ENCODE data around the gene PGM5. TPM values are rescaled to one million over a fixed set of nuclear protein-coding genes. Genes with fewer than 3 reads are reported as not detected.

PGM5 gene
- total and polyA plus RNA-seq, 2 of the 4 experiments (the other 2 are of a cell fraction): 8.3 to 14.7 TPM

- no peak overlapping the region for H3K4me3 ChIP-seq (ENCODE audit: insufficient read depth, low read depth, low read length)
- no peaks in the 10 kb centered on the region for H3K4me1 ChIP-seq (ENCODE audit: control insufficient read depth, insufficient read depth, low read length)
- H3K9me3 ChIP-seq (ENCODE audit: control insufficient read depth, insufficient read depth, low read length): no peaks in the 10 kb centered on the region
- DNase-seq (no peak), ATAC-seq (ENCODE audit: low read depth) (no peak)
- CTCF ChIA-PET: interaction anchor here (1.0 kb wide), 1 partner anchor 20 kb away, joined by 3 read pairs; no protein-coding TSS in a partner anchor
- H3K4me2 ChIP-seq (ENCODE audit: low read depth, low read length): no peak overlapping the region
- H4K8ac ChIP-seq (ENCODE audit: low read depth in 2 of 2, low read length in 2 of 2): no peak overlapping the region
- no peak for TF ChIP-seq BHLHE40 (IDR thresholded peaks at IDR 0.05; ENCODE audit: low read depth, low read length)
- TF ChIP-seq SMC3 (IDR thresholded peaks at IDR 0.05; ENCODE audit: low read depth, low read length): no peak
- no peak for TF ChIP-seq NFE2L2 (IDR thresholded peaks at IDR 0.05; ENCODE audit: low read depth, low read length)
- H3K27ac ChIP-seq (ENCODE audit: insufficient read depth, low read length): no peak overlapping the region
- H3K79me1 ChIP-seq (ENCODE audit: low read depth in 1 of 2, low read length in 2 of 2): no peaks in the 10 kb centered on the region
- POLR2A ChIA-PET (ENCODE audit: unreplicated experiment): no interaction called here
- H3K18ac ChIP-seq (ENCODE audit: low read depth, low read length): no peak overlapping the region
- H2AK5ac ChIP-seq (ENCODE audit: low read depth, low read length): no peak overlapping the region
- H4K91ac ChIP-seq (ENCODE audit: insufficient read depth, low read depth, low read length): no peak overlapping the region
- no peak overlapping the region for H2BK20ac ChIP-seq (ENCODE audit: low read depth, low read length)
- no peak overlapping the region for H3K23ac ChIP-seq (ENCODE audit: low read depth, low read length)
- 86% methylated on average over 1 of the region's 2 CpGs; no CpG with 5 or more reads in 1 of the 2 experiments for WGBS, 2 experiments (ENCODE audit: extremely low coverage in 2 of 2, insufficient read length in 1 of 2)
- no peak overlapping the region for H2BK5ac ChIP-seq (ENCODE audit: low read depth, low read length, poor library complexity, severe bottlenecking)
- no peak overlapping the region for H2AFZ ChIP-seq (replicated peaks; ENCODE audit: low read length, poor library complexity)
- no peak overlapping the region for H3K4ac ChIP-seq (ENCODE audit: low read depth, low read length)
- no peaks in the 10 kb centered on the region for H3K36me3 ChIP-seq (ENCODE audit: control insufficient read depth, insufficient read depth, low read length)
- no peak overlapping the region for H2AK9ac ChIP-seq (replicated peaks; ENCODE audit: low read depth, low read length, poor library complexity)
- H3K14ac ChIP-seq (replicated peaks; ENCODE audit: low read depth, low read length): no peak overlapping the region
- BruUV-seq (replicated peaks): no TSS peak
- peaks cover 5% of the 10 kb centered on the region for H3K27me3 ChIP-seq (ENCODE audit: control insufficient read depth, insufficient read depth, low read length)
- dilution Hi-C loops (cut with HindIII; ENCODE audit: low sequenced_read_pairs, unreplicated experiment) (no loop called here), in situ Hi-C loops (cut with MboI; ENCODE audit: low sequenced_read_pairs) (no loop called here), intact Hi-C loops (cut with micrococcal nuclease) (no loop called here)
- H4K5ac ChIP-seq (ENCODE audit: low read depth, low read length): no peak overlapping the region
- no peak overlapping the region for H2BK120ac ChIP-seq (ENCODE audit: low read depth, low read length)
- no peak overlapping the region for H2BK15ac ChIP-seq (ENCODE audit: low read depth, low read length)
- H3K56ac ChIP-seq (ENCODE audit: extremely low read depth, insufficient read depth, low read length): no peak overlapping the region
- H3K9ac ChIP-seq (ENCODE audit: low read depth, low read length): no peak overlapping the region
- no peaks in the 10 kb centered on the region for H3K9me1 ChIP-seq (ENCODE audit: insufficient read depth, low read length)
- H4K20me1 ChIP-seq (ENCODE audit: insufficient read depth, low read length): no peaks in the 10 kb centered on the region
Observed at GRCh38 chr9:68541568-68541967, 185.2 kb downstream of the PGM5 start.
